ENCODE data around the gene METTL23. TPM values are rescaled to one million over a fixed set of nuclear protein-coding genes. Genes with fewer than 3 reads are reported as not detected.

METTL23 gene
- total and polyA plus RNA-seq, 2 of the 8 experiments (the other 6 are each of a cell fraction or from before 2014, with no cell fraction given) = 36.1 to 60.2 TPM

DNA sequence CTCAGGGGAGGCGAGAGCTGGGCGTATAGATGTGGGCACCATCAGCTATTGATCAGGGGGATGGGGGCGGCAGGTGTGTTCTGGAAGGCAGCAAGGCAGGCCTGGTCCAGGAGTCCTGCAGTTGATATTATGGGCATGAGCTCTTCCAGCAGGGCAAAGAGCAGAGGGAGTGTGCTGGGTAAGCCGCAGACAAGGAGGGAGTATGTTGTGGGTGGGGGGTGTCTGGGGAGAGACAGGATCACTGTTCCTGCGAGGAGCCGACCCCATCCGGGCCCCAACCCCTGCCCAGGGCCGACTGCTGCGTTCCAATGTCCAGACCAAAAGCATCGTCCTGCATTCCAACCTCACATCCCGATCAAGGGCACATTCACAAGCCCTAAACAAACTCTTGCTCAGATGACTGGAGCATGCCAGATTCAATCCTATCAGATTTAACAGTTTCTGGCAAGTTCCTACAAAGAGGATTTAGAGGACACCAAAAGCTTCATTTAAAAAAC lies 25.1 kb upstream of the METTL23 start:
- H2BK20ac ChIP-seq (ENCODE audit: low read length) = no peak overlapping the region
- no peaks in the 10 kb centered on the region for H4K20me1 ChIP-seq (replicated peaks in 1 of 2; ENCODE audit: control insufficient read depth in 1 of 2, insufficient read depth in 2 of 2, low read length in 2 of 2)
- TF ChIP-seq TAF7 (optimal IDR thresholded peaks at IDR 0.05; ENCODE audit: borderline replicate concordance, low read depth, low read length) = no peak
- no peak for TF ChIP-seq SRF (IDR thresholded peaks at IDR 0.05; ENCODE audit: low read depth, low read length)
- no peak for TF ChIP-seq JUN (IDR thresholded peaks at IDR 0.05; ENCODE audit: low read depth, low read length)
- no peak for TF ChIP-seq TEAD4 (IDR thresholded peaks at IDR 0.05; ENCODE audit: low read depth, low read length)
- TF ChIP-seq CREB1 (IDR thresholded peaks at IDR 0.05) = no peak
- no peak for TF ChIP-seq CBX8 (IDR thresholded peaks at IDR 0.05; ENCODE audit: borderline replicate concordance, low read depth, low read length)
- TF ChIP-seq HDAC2 (IDR thresholded peaks at IDR 0.05; ENCODE audit: borderline replicate concordance in 1 of 2, low read depth in 2 of 2, low read length in 2 of 2) = no peak
- TF ChIP-seq JUND (IDR thresholded peaks at IDR 0.05; ENCODE audit: low read length) = no peak
- TF ChIP-seq TCF12 (IDR thresholded peaks at IDR 0.05; ENCODE audit: low read depth, low read length) = no peak
- TF ChIP-seq POLR2AphosphoS5 (IDR thresholded peaks at IDR 0.05; ENCODE audit: low read depth, low read length) = no peak
- no peak for TF ChIP-seq CHD1 (IDR thresholded peaks at IDR 0.05; ENCODE audit: low read depth, low read length)
- no peak for TF ChIP-seq POLR2A (IDR thresholded peaks at IDR 0.05; ENCODE audit: control extremely low read depth in 1 of 2, low read depth in 2 of 2, low read length in 2 of 2)
- H2BK120ac ChIP-seq (replicated peaks; ENCODE audit: low read depth, low read length) = no peak overlapping the region
- no peak overlapping the region for H3K4me3 ChIP-seq (ENCODE audit: extremely low read depth in 1 of 4, insufficient read depth in 2 of 4, low read depth in 3 of 4, low read length in 4 of 4)
- no peaks in the 10 kb centered on the region for H3K36me3 ChIP-seq (ENCODE audit: control insufficient read depth in 2 of 4, insufficient read depth in 4 of 4, low read length in 3 of 4)
- FAIRE-seq = no peak
- no peak overlapping the region; the same call in 1 of the 2 replicates for H2BK15ac ChIP-seq (ENCODE audit: low read length)
- no peak overlapping the region for H3K56ac ChIP-seq (replicated peaks; ENCODE audit: insufficient read length, low read depth, low read length)
- no peak overlapping the region for H2BK12ac ChIP-seq (ENCODE audit: low read depth, low read length)
- H3K79me1 ChIP-seq (ENCODE audit: low read depth, low read length) = peaks cover 3% of the 10 kb centered on the region; the same call in 1 of the 2 replicates
- H3K9me3 ChIP-seq (ENCODE audit: insufficient read depth in 2 of 2, low read depth in 1 of 2, low read length in 1 of 2) = no peaks in the 10 kb centered on the region
- H3K9ac ChIP-seq (replicated peaks in 1 of 4; ENCODE audit: extremely low read depth in 1 of 4, low read depth in 3 of 4, low read length in 3 of 4) = no peak overlapping the region; a peak in 1 of 7 replicates
- ChIA-PET POLR2A (ENCODE audit: partially characterized antibody) (interaction anchor here (0.8 to 1.5 kb wide), 6 partner anchors 8 to 142 kb away, joined by 3 to 4 read pairs (median 3); no protein-coding TSS in a partner anchor), CTCF (ENCODE audit: partially characterized antibody) (interaction anchor here (0.7 to 3.9 kb wide), 7 partner anchors 8 to 77 kb away, joined by 3 to 24 read pairs (median 7); no protein-coding TSS in a partner anchor)
- H3K14ac ChIP-seq (ENCODE audit: insufficient read length) = no peak overlapping the region
- no peaks in the 10 kb centered on the region for H3K79me2 ChIP-seq (ENCODE audit: control insufficient read depth in 1 of 2, insufficient read depth in 2 of 2, low read length in 2 of 2)
- H3K23ac ChIP-seq (ENCODE audit: insufficient read length) = no peak overlapping the region
- no peaks in the 10 kb centered on the region for H3K23me2 ChIP-seq (ENCODE audit: low read depth, low read length)
- no peak overlapping the region for H2AK5ac ChIP-seq (ENCODE audit: low read depth, low read length)
- H2BK5ac ChIP-seq (ENCODE audit: low read depth, low read length) = peak overlapping the region; percentile 67; the same call in 1 of the 2 replicates
- DNase-seq (ENCODE audit: low read depth in 1 of 2, low spot score in 2 of 2) = no peak
- peak overlapping the region; percentile 8 to 27; a peak in 2 of 4 replicates for H3K4me2 ChIP-seq (ENCODE audit: insufficient read depth in 1 of 2, low read depth in 2 of 2, low read length in 2 of 2)
- no peak overlapping the region; the same call in 1 of the 2 replicates for H4K8ac ChIP-seq (ENCODE audit: extremely low read depth, insufficient read depth, low read length)
- peak overlapping the region; percentile 85; the same call in 1 of the 2 replicates for H3K18ac ChIP-seq (ENCODE audit: extremely low read depth, low read length)
- 82% methylated on average over 11 of the region's 11 CpGs; no CpG with 5 or more reads in 1 of the 2 experiments for WGBS, 2 experiments (ENCODE audit: extremely low coverage in 1 of 2, insufficient coverage in 1 of 2, insufficient read length in 1 of 2, insufficient replicate concordance in 2 of 2, low coverage in 1 of 2, low lambda C conversion rate in 2 of 2, missing lambda C conversion rate in 1 of 2)
- H3K4me1 ChIP-seq (replicated peaks in 1 of 4; ENCODE audit: control insufficient read depth in 3 of 4, insufficient read depth in 4 of 4, low read length in 3 of 4) = peaks cover 0 to 29% (median 23%) of the 10 kb centered on the region in 4 experiments; a peak in 6 of 7 replicates
- peak overlapping the region; percentile 54 for H4K91ac ChIP-seq (replicated peaks; ENCODE audit: insufficient read length, low read length)
- H2AFZ ChIP-seq (ENCODE audit: low read length) = no peak overlapping the region
- H3K4ac ChIP-seq (replicated peaks; ENCODE audit: insufficient read length, low read depth, low read length) = no peak overlapping the region
- H3K27me3 ChIP-seq (replicated peaks in 1 of 4; ENCODE audit: control insufficient read depth in 3 of 4, extremely low read depth in 1 of 4, insufficient read depth in 3 of 4, low read length in 3 of 4) = no peaks in the 10 kb centered on the region; a peak in 1 of 7 replicates
- no peak overlapping the region for H4K5ac ChIP-seq (ENCODE audit: insufficient read length, low read depth, low read length)
- H3K27ac ChIP-seq (ENCODE audit: low read depth, low read length) = no peak overlapping the region
